ENCODE data around the gene SEMA3D.

The SEMA3D gene

DNA sequence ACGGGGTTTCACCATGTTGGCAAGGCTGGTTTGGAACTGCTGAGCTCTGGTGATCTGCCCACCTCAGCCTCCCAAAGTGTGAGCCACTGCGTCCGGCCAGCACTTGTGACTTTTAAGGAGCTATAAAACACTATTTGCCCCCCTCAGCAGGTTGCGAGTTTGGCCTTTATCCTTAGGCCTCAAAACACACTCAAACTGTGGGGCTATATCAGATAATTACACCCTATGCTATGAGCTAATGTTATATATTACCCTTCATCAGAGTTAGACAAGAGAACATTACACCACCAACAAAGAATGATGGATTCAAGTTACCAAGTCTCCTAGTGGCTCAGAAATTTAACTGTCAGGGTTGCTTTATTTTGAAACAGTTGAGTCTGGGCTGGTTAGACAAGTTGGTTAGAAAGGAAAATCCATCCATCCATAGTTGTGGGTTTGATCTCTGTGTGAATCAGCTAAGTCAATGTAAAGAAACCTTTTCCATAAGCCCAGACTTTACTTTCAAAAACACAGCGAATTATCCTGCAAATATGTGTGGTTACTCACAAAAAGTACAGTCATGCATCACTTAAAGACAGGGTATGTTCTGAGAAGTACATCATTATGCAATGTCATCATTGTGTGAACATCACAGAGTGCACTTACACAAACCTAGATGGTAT is 115.8 kb downstream of the SEMA3D start:
- no peak for DNase-seq (ENCODE audit: low read depth)
- TF ChIP-seq, protein P1, sequence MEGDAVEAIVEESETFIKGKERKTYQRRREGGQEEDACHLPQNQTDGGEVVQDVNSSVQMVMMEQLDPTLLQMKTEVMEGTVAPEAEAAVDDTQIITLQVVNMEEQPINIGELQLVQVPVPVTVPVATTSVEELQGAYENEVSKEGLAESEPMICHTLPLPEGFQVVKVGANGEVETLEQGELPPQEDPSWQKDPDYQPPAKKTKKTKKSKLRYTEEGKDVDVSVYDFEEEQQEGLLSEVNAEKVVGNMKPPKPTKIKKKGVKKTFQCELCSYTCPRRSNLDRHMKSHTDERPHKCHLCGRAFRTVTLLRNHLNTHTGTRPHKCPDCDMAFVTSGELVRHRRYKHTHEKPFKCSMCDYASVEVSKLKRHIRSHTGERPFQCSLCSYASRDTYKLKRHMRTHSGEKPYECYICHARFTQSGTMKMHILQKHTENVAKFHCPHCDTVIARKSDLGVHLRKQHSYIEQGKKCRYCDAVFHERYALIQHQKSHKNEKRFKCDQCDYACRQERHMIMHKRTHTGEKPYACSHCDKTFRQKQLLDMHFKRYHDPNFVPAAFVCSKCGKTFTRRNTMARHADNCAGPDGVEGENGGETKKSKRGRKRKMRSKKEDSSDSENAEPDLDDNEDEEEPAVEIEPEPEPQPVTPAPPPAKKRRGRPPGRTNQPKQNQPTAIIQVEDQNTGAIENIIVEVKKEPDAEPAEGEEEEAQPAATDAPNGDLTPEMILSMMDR (IDR thresholded peaks at IDR 0.05; ENCODE audit: control insufficient read depth, insufficient read depth, low read depth, low read length, missing control alignments): no peak
- H3K4me3 ChIP-seq (ENCODE audit: control insufficient read depth, low read depth, low read length): no peak overlapping the region

DNA sequence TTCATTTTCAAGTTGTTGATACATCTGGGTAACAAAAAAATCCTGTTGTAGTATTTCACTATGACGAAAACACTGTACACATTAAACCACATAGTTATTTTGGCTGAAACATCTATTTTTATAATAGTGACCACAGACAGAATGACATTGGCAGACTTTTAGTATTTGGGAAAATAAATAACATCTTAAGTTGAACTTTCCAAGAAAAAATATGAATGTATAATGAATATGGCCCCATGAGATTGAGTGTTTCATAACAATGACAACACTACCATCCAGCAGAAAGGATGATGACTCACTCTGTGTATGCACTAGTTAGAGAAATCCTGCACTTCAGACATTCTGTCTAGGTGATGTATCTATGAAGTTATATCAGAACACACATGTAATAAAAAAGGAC is 118.1 kb downstream of the SEMA3D start:
- TF ChIP-seq, protein P1 (IDR thresholded peaks at IDR 0.05; ENCODE audit: control insufficient read depth, insufficient read depth, low read depth, low read length, missing control alignments): no peak
- DNase-seq (ENCODE audit: low read depth): peak; percentile 40
- no peak overlapping the region for H3K4me3 ChIP-seq (ENCODE audit: control insufficient read depth, low read depth, low read length)

DNA sequence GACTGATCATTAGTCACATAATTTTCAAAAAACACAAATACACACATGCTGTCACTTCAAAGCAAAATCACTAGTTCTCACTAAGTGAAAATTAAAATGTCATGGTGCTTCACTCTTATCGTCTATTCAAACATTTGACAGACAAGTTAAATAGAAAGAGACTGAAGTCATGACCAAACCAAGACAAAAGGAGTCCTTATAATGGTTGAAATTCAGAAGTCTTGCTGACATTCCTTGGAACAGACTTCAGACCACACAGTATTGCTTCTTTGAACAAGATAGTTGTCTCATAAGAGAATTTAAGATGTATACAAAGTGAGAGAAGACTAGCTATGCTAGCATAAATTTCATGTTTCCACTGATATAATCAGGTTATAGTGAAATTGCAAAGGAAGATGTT is 119.5 kb downstream of the SEMA3D start:
- TF ChIP-seq, protein P1 (IDR thresholded peaks at IDR 0.05; ENCODE audit: control insufficient read depth, insufficient read depth, low read depth, low read length, missing control alignments): no peak
- no peak for DNase-seq (ENCODE audit: low read depth)
- H3K4me3 ChIP-seq (ENCODE audit: control insufficient read depth, low read depth, low read length): no peak overlapping the region

DNA sequence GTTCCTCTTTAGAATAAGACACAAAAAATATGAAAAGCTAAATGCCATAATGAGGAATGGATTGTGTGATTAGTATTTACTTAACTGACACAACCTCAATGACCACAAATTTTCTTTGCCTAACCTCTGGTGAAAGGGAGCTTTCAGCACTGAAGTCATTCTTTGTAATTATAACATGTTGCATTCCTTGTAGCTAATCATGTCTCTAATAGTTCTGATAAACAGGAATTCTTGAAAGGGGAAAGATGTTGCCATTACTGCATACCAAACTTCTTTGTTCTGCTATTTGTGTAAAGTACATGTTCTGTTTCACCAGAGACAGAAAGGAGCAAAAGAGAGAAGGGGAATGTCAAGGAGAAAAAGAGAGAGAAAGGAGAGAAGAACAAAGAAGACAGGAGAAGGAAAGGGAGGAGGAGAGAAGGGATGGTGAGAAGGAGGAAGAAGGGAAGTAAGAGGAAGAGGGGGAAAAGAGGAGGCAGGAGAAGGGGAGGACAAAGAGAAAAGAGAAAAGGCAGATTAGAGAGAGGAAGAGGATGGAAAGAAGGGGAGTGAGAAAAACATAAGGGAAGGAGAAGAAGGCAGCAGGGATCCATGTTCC is 120.9 kb downstream of the SEMA3D start:
- TF ChIP-seq, protein P1 (IDR thresholded peaks at IDR 0.05; ENCODE audit: control insufficient read depth, insufficient read depth, low read depth, low read length, missing control alignments): no peak
- DNase-seq (ENCODE audit: low read depth): no peak
- H3K4me3 ChIP-seq (ENCODE audit: control insufficient read depth, low read depth, low read length): no peak overlapping the region

DNA sequence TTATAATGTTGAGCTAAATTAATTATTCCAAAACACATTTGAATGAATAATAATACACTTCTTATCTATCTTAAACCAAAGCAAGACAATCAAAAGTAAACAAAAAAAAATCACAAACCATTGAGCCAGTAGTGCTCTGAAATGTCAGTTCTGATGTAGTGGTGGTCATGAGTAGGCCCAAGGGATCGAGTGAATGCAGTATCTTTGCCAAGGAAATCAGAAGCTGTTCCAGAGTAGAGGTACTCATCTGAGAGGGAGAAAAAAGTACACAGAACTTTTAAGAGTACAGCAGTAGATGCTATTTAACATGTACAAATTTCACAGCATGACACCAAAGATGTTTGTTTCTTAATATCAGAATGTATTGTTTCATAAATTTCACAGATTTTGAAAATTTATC is 121.5 kb downstream of the SEMA3D start:
- DNase-seq (ENCODE audit: low read depth): no peak

DNA sequence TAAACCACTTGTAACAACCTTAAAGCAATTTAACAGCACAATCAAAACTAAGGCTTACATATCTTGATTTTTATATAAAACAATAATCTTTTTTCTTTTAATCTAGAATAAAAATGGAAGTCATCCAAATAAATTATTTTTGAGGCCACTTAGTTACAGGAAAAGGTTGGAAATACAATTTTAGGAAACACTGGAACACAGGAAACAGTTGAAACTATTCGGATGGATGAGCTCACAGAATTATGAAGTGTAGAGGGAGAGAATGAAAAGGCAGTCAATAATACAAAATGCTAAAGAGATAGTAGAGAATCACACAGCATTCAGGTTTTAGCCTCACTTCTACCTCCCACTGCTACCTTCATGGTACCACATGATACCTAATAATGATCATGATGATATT is 124.2 kb downstream of the SEMA3D start:
- no peak for DNase-seq (ENCODE audit: low read depth)
- H3K4me3 ChIP-seq (ENCODE audit: control insufficient read depth, low read depth, low read length): no peak overlapping the region
- TF ChIP-seq, protein P1 (IDR thresholded peaks at IDR 0.05; ENCODE audit: control insufficient read depth, insufficient read depth, low read depth, low read length, missing control alignments): no peak

More for the DNA sequence above, 121.5 kb downstream of the SEMA3D start:
- TF ChIP-seq, protein P1 (IDR thresholded peaks at IDR 0.05; ENCODE audit: control insufficient read depth, insufficient read depth, low read depth, low read length, missing control alignments): no peak
- H3K4me3 ChIP-seq (ENCODE audit: control insufficient read depth, low read depth, low read length): no peak overlapping the region

All from AG09309 (cell line).